Loucy (cell line): ENCODE measurements around the gene NF1.

Experiments
- H2AFZ ChIP-seq: fragments of 200-600 bp; sonication (generic); 2 replicates; pipeline ENCODE4 v1.6.0; 2016; ENCODE audit warnings: antibody characterized with exemption, mild to moderate bottlenecking, low read length, moderate library complexity
- H3F3A ChIP-seq: fragments of 200-600 bp; 2 replicates; pipeline ENCODE4 v1.6.0; 2016; ENCODE audit warnings: antibody characterized with exemption, low read depth, mild to moderate bottlenecking
- H3K27me3 ChIP-seq: fragments of 200-600 bp; sonication (generic); 2 replicates; pipeline ENCODE4 v1.6.1; 2014; ENCODE audit warnings: low read length, mild to moderate bottlenecking; ENCODE audit not compliant: insufficient read depth, poor library complexity, severe bottlenecking
- H3K36me3 ChIP-seq: fragments of 200-600 bp; sonication (generic); 2 replicates; pipeline ENCODE4 v1.6.1; 2016; ENCODE audit warnings: low read length; ENCODE audit not compliant: insufficient read depth
- H3K4me1 ChIP-seq: fragments of 200-600 bp; sonication (generic); 2 replicates; pipeline ENCODE4 v1.5.1; 2014; ENCODE audit warnings: low read length, mild to moderate bottlenecking; ENCODE audit not compliant: insufficient read depth, poor library complexity, severe bottlenecking
- H3K4me2 ChIP-seq: fragments of 200-600 bp; sonication (generic); 2 replicates; pipeline ENCODE4 v1.6.0; 2014; ENCODE audit warnings: antibody characterized with exemption, low read length, low read depth, mild to moderate bottlenecking; ENCODE audit not compliant: poor library complexity, severe bottlenecking
- H3K4me3 ChIP-seq: fragments of 200-600 bp; sonication (generic); 2 replicates; pipeline ENCODE4 v1.5.1; 2014; ENCODE audit warnings: low read length, mild to moderate bottlenecking, mixed read lengths; ENCODE audit not compliant: poor library complexity, severe bottlenecking
- H3K79me2 ChIP-seq: fragments of 200-600 bp; sonication (generic); 2 replicates; pipeline ENCODE4 v1.6.1; 2014; ENCODE audit warnings: low read length; ENCODE audit not compliant: insufficient read depth
- H3K9ac ChIP-seq: fragments of 200-600 bp; sonication (generic); 2 replicates; pipeline ENCODE4 v1.6.0; 2014; ENCODE audit warnings: mild to moderate bottlenecking, low read depth, low read length, moderate library complexity; ENCODE audit not compliant: poor library complexity, severe bottlenecking
- H3K9me2 ChIP-seq: fragments of 200-600 bp; sonication (generic); replicated peaks from 2 replicates; pipeline ENCODE4 v1.6.1; 2016; ENCODE audit warnings: low read depth, low read length, mixed read lengths
- H3K9me3 ChIP-seq: fragments of 200-600 bp; sonication (generic); 2 replicates; pipeline ENCODE4 v1.6.1; 2014; ENCODE audit warnings: mild to moderate bottlenecking, antibody characterized with exemption, low read length, low read depth; ENCODE audit not compliant: insufficient read depth
- H4K20me1 ChIP-seq: fragments of 200-600 bp; sonication (generic); 2 replicates; pipeline ENCODE4 v1.6.0; 2014; ENCODE audit warnings: antibody characterized with exemption, low read length, mild to moderate bottlenecking; ENCODE audit not compliant: insufficient read depth, poor library complexity, severe bottlenecking
- CTCF ChIP-seq: fragments of 200-600 bp; sonication (generic); conservative IDR thresholded peaks from 2 replicates; pipeline ENCODE4 v1.5.1; 2014; ENCODE audit warnings: mild to moderate bottlenecking, antibody characterized with exemption, low read length
- EZH2phosphoT487 ChIP-seq: fragments of 200-600 bp; IDR thresholded peaks from 2 replicates; pipeline ENCODE4 v1.6.1; 2018; ENCODE audit warnings: antibody characterized with exemption, mild to moderate bottlenecking, moderate library complexity, borderline replicate concordance

The NF1 gene

GRCh38 chr17:31050948-31051347 is 43.8 kb upstream of the NF1 start:
- Histone ChIP-seq H3K9ac (no peak overlapping the region), H2AFZ (no peak overlapping the region), H3K4me2 (no peak overlapping the region), H3K4me3 (no peak overlapping the region), H3K9me2 (no peaks in the 10 kb centered on the region), H3K9me3 (no peaks in the 10 kb centered on the region), H3K79me2 (no peaks in the 10 kb centered on the region), H3F3A (no peaks in the 10 kb centered on the region), H4K20me1 (no peaks in the 10 kb centered on the region), H3K36me3 (no peaks in the 10 kb centered on the region), H3K27me3 (no peaks in the 10 kb centered on the region), H3K4me1 (peaks cover 7% of the 10 kb centered on the region)
- TF ChIP-seq EZH2phosphoT487, result no peak
- TF ChIP-seq CTCF, result no peak

- Histone ChIP-seq H4K20me1 (no peaks in the 10 kb centered on the region), H3K27me3 (no peaks in the 10 kb centered on the region), H3K79me2 (no peaks in the 10 kb centered on the region), H3K4me2 (no peak overlapping the region), H3K9ac (no peak overlapping the region), H3K9me3 (no peaks in the 10 kb centered on the region), H3K4me1 (peaks cover 7% of the 10 kb centered on the region), H3K9me2 (no peaks in the 10 kb centered on the region), H3K36me3 (no peaks in the 10 kb centered on the region), H2AFZ (no peak overlapping the region), H3F3A (no peaks in the 10 kb centered on the region), H3K4me3 (no peak overlapping the region)
- TF ChIP-seq EZH2phosphoT487 (no peak), CTCF (no peak)
Measured at GRCh38 chr17:31051506-31051905, 43.3 kb upstream of the NF1 start.

- TF ChIP-seq CTCF, result no peak
- TF ChIP-seq EZH2phosphoT487, result no peak
- Histone ChIP-seq H4K20me1 (no peaks in the 10 kb centered on the region), H3K36me3 (no peaks in the 10 kb centered on the region), H3K79me2 (no peaks in the 10 kb centered on the region), H3F3A (no peaks in the 10 kb centered on the region), H3K9ac (no peak overlapping the region), H3K9me3 (no peaks in the 10 kb centered on the region), H3K9me2 (no peaks in the 10 kb centered on the region), H3K4me2 (no peak overlapping the region), H3K27me3 (no peaks in the 10 kb centered on the region), H3K4me1 (peaks cover 7% of the 10 kb centered on the region), H3K4me3 (no peak overlapping the region), H2AFZ (peak overlapping the region; percentile 49)
Measured at GRCh38 chr17:31052187-31052889, 42.4 kb upstream of the NF1 start.
